ENCODE measurements around the gene ASAP2. TPM values are rescaled to one million over a fixed set of nuclear protein-coding genes. Genes with fewer than 3 reads are reported as not detected.

Gene ASAP2
- total and polyA plus RNA-seq, 2 experiments from 2014 or later, result 8.5 to 16.7 TPM

DNA sequence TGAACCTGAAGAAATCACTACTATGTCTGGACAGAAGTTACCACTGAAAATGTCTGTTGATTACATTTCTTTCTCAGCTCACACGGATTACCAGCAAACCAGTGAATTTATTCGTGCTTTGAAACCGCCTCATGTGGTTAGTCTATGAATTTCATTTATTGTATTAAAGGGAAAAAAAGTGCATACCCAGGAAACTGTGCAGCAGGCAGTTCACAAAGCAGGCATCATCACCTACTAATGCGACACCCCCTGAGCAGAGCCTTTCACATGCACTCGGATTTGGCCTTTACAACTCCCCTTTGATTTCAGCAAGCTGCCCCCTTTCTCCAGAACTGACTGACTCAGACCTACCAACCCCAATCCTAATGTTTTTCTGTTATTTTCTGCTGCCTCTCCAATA, 236.9 kb downstream of the ASAP2 start:
- H3K9me3 ChIP-seq (ENCODE audit: low read depth), result no peaks in the 10 kb centered on the region
- H3K4me1 ChIP-seq (ENCODE audit: low read depth), result no peaks in the 10 kb centered on the region
- no peak overlapping the region for H3K27ac ChIP-seq
- no peaks in the 10 kb centered on the region for H3K27me3 ChIP-seq
- DNase-seq (ENCODE audit: low read depth in 1 of 2, low spot score in 1 of 2), result no peak
- TF ChIP-seq, protein P1, sequence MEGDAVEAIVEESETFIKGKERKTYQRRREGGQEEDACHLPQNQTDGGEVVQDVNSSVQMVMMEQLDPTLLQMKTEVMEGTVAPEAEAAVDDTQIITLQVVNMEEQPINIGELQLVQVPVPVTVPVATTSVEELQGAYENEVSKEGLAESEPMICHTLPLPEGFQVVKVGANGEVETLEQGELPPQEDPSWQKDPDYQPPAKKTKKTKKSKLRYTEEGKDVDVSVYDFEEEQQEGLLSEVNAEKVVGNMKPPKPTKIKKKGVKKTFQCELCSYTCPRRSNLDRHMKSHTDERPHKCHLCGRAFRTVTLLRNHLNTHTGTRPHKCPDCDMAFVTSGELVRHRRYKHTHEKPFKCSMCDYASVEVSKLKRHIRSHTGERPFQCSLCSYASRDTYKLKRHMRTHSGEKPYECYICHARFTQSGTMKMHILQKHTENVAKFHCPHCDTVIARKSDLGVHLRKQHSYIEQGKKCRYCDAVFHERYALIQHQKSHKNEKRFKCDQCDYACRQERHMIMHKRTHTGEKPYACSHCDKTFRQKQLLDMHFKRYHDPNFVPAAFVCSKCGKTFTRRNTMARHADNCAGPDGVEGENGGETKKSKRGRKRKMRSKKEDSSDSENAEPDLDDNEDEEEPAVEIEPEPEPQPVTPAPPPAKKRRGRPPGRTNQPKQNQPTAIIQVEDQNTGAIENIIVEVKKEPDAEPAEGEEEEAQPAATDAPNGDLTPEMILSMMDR (IDR thresholded peaks at IDR 0.05; ENCODE audit: low read depth, low read length), result no peak
- peaks cover 55% of the 10 kb centered on the region for H3K36me3 ChIP-seq
- H3K4me3 ChIP-seq, result no peak overlapping the region

DNA sequence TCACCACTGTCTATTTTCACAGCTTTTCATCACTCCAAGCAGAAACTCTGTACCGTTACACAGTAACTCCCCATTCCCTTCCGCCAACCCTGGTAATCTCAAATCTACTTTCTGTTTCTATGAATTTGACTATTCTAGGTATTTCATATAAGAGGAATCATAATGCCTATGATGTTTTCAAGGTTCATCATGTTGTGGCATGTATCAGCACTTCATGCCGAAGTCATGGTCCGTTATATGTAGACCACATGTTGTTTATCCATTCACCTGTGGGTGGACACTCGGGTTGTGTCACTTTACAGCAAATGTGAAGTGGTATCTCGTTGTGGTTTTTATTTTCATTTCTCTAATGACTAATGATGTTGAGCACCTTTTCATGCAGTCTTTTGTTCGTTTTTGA, 238.5 kb downstream of the ASAP2 start:
- no peak overlapping the region for H3K27ac ChIP-seq
- DNase-seq (ENCODE audit: low read depth in 1 of 2, low spot score in 1 of 2), result no peak
- H3K4me3 ChIP-seq, result no peak overlapping the region
- no peaks in the 10 kb centered on the region for H3K4me1 ChIP-seq (ENCODE audit: low read depth)
- no peaks in the 10 kb centered on the region for H3K9me3 ChIP-seq (ENCODE audit: low read depth)
- H3K36me3 ChIP-seq, result peaks cover 58% of the 10 kb centered on the region
- no peaks in the 10 kb centered on the region for H3K27me3 ChIP-seq
- TF ChIP-seq, protein P1 (IDR thresholded peaks at IDR 0.05; ENCODE audit: low read depth, low read length), result no peak

DNA sequence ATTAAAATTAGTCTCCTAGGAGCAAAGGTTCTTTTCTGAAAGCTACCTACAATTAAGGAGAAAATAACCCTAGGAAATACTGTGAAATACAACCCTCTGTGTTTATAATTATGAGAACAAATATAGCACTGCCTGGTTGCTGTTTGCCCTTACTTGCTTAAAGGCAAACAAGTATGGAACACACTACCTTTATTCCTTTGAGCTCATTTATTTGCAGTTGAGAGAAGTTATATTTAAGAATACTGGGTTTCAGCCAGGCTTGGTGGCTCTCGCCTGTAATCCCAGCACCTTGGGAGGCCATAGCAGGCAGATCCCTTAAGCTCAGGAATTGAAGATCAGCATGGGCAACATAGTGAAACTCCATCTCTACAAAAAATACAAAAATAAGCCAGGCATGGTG, 244.6 kb downstream of the ASAP2 start:
- DNase-seq (ENCODE audit: low read depth in 1 of 2, low spot score in 1 of 2), result no peak
- Histone ChIP-seq H3K9me3 (ENCODE audit: low read depth) (no peaks in the 10 kb centered on the region), H3K36me3 (peaks cover 45% of the 10 kb centered on the region), H3K27ac (no peak overlapping the region), H3K4me1 (ENCODE audit: low read depth) (no peaks in the 10 kb centered on the region), H3K4me3 (no peak overlapping the region), H3K27me3 (no peaks in the 10 kb centered on the region)
- TF ChIP-seq, protein P1 (IDR thresholded peaks at IDR 0.05; ENCODE audit: low read depth, low read length), result no peak

Other genes with a start within 250 kb of the ASAP2 start
- 15.6 and 38.2 TPM in 2 replicates for gene MBOAT2, start 203.1 kb upstream of the ASAP2 start, total RNA-seq
- 58.3 and 92.5 TPM in 2 replicates for gene MBOAT2, start 203.1 kb upstream of the ASAP2 start, polyA plus RNA-seq
- gene ITGB1BP1, start 216.7 kb downstream of the ASAP2 start, total RNA-seq, result 30.9 and 35.5 TPM in 2 replicates
- gene ITGB1BP1, start 216.7 kb downstream of the ASAP2 start, polyA plus RNA-seq, result 107 and 138 TPM in 2 replicates
- gene CPSF3, start 216.8 kb downstream of the ASAP2 start, total RNA-seq, result 45.9 and 57.4 TPM in 2 replicates
- 57.5 and 75.5 TPM in 2 replicates for gene CPSF3, start 216.8 kb downstream of the ASAP2 start, polyA plus RNA-seq

Data from cardiac muscle cell (in vitro differentiated cells and primary cell).